Hepatocyte (in vitro differentiated cells): ENCODE results near the gene DCAF15.

Source experiments
- CTCF ChIP-seq: fragments of 200-600 bp; sonication (generic); IDR thresholded peaks from 2 replicates; pipeline ENCODE4 v1.5.1; 2016; ENCODE audit warnings: antibody characterized with exemption, mild to moderate bottlenecking; ENCODE audit not compliant: poor library complexity
- EZH2 ChIP-seq: fragments of 200-600 bp; sonication (generic); IDR thresholded peaks from 2 replicates; pipeline ENCODE4 v1.6.1; 2016; ENCODE audit warnings: antibody characterized with exemption, mild to moderate bottlenecking, borderline replicate concordance

GRCh38 chr19:13952931-13953531 lies 722 bp downstream of the DCAF15 start:
- TF ChIP-seq CTCF, result no peak
- TF ChIP-seq EZH2, result no peak
